DMS153 treated with DMSO at 0.1 percent for 48 hours (cell line): Measurements from ENCODE around the gene PGF.
A peak's percentile ranks its signal among the peaks of the same experiment; 100 is the strongest.
"Not testable (repeated sequence)": the region's sequence is repeated elsewhere in the genome, so short reads cannot be mapped to it uniquely, and the experiment has no call there.

ENCODE experiments used
- DNase-seq: peaks from one replicate; lab custom pipeline; 2025; ENCODE audit not compliant: unreplicated experiment; lab: John Stamatoyannopoulos, UW

PGF gene

GRCh38 chr14:74945261-74945851 is 10.0 kb downstream of the PGF start:
- DNase-seq: no peak

- no peak for DNase-seq
Observed at GRCh38 chr14:74942608-74943007, 12.8 kb downstream of the PGF start.

- no peak for DNase-seq
Observed at GRCh38 chr14:74942181-74942580, 13.2 kb downstream of the PGF start.

GRCh38 chr14:74941676-74942097 is 13.7 kb downstream of the PGF start:
- DNase-seq: no peak

GRCh38 chr14:74940956-74941565 is 14.3 kb downstream of the PGF start:
- DNase-seq: no peak

- no peak for DNase-seq
Observed at GRCh38 chr14:74938531-74939495, 16.6 kb downstream of the PGF start.

- DNase-seq: no peak
Observed at GRCh38 chr14:74937171-74937570, 18.2 kb downstream of the PGF start.

- DNase-seq: no peak
Observed at GRCh38 chr14:74936731-74937130, 18.7 kb downstream of the PGF start.

GRCh38 chr14:74936151-74936550 is 19.2 kb downstream of the PGF start:
- no peak for DNase-seq

- DNase-seq: no peak
Observed at GRCh38 chr14:74935360-74935680, 20.1 kb downstream of the PGF start.

- no peak for DNase-seq
Observed at GRCh38 chr14:74934476-74935359, 20.7 kb downstream of the PGF start.

GRCh38 chr14:74934041-74934440 is 21.4 kb downstream of the PGF start:
- DNase-seq: no peak

GRCh38 chr14:74932936-74933335 is 22.5 kb downstream of the PGF start:
- not testable (repeated sequence) for DNase-seq

GRCh38 chr14:74932401-74932901 is 22.9 kb downstream of the PGF start:
- no peak for DNase-seq

- DNase-seq: not testable (repeated sequence)
Observed at GRCh38 chr14:74931744-74932143, 23.7 kb downstream of the PGF start.

GRCh38 chr14:74929242-74929641 is 26.2 kb downstream of the PGF start:
- no peak for DNase-seq

GRCh38 chr14:74927225-74927624 is 28.2 kb downstream of the PGF start:
- no peak for DNase-seq

- DNase-seq: no peak
Observed at GRCh38 chr14:74924061-74924460, 31.3 kb downstream of the PGF start.

GRCh38 chr14:74922752-74923401 is 32.5 kb downstream of the PGF start, which contains the start of gene RPS6KL1:
Gene RPS6KL1, minus strand, starts transcription at chr14:74923260. Its CDS starts 1,719 bp downstream, at chr14:74921541.
- peak; percentile 43 for DNase-seq
